Esophagus (tissue), 2 donors: ENCODE data around the gene STX10. TPM values are rescaled to one million over a fixed set of nuclear protein-coding genes. Genes with fewer than 3 reads are reported as not detected.
"Not testable (repeated sequence)": the region's sequence is repeated elsewhere in the genome, so short reads cannot be mapped to it uniquely, and the experiment has no call there.

Experiments used
- H3K27ac ChIP-seq, 2 donors: one replicate each; pipeline ENCODE4 v1.5.1; 2013; ENCODE audit warnings: low read depth in 2 of 2, mild to moderate bottlenecking in 2 of 2, inconsistent platforms in 1 of 2, low read length in 1 of 2, moderate library complexity in 1 of 2
- H3K27me3 ChIP-seq, 2 donors: one replicate each; pipeline ENCODE4 v1.6.1; 2013; ENCODE audit warnings: low read length in 2 of 2, control low read depth in 1 of 2, mild to moderate bottlenecking in 1 of 2; ENCODE audit not compliant: insufficient read depth in 2 of 2, control insufficient read depth in 1 of 2
- H3K36me3 ChIP-seq, 2 donors: one replicate each; pipeline ENCODE4 v1.6.1; 2013; ENCODE audit warnings: low read length in 1 of 2; ENCODE audit not compliant: control insufficient read depth in 2 of 2, insufficient read depth in 2 of 2
- H3K4me1 ChIP-seq, 2 donors: one replicate each; pipeline ENCODE4 v1.6.1; 2013; ENCODE audit warnings: low read length in 1 of 2; ENCODE audit not compliant: control insufficient read depth in 2 of 2, insufficient read depth in 2 of 2
- H3K4me3 ChIP-seq, 2 donors: one replicate each; pipeline ENCODE4 v1.5.1; 2013; ENCODE audit warnings: low read length in 2 of 2, mild to moderate bottlenecking in 2 of 2, low read depth in 1 of 2, moderate library complexity in 1 of 2
- H3K9me3 ChIP-seq, 2 donors: one replicate each; pipeline ENCODE4 v1.6.1; 2013; ENCODE audit warnings: mild to moderate bottlenecking in 2 of 2, low read depth in 1 of 2, low read length in 1 of 2, moderate library complexity in 1 of 2; ENCODE audit not compliant: control insufficient read depth in 2 of 2, insufficient read depth in 1 of 2
- WGBS, 2 donors: extraction: QIAGEN DNeasy Blood & Tissue Kit; methylation state at CpG; one replicate each; pipeline ENCODE4 v1.1.7; 2013; 5-methylcytosine and 5-hydroxymethylcytosine counted together
- polyA plus RNA-seq, 2 donors: library from polyadenylated mRNA; stranded (reverse); fragments of 200-250 nt; gene quantifications; one replicate each; pipeline ENCODE4 v1.2.3, GENCODE V29; 2013
- donor health status: healthy with polysubstance abuse.
- donor health status: Bipolar disorder and iron deficiency.

STX10 gene
- polyA plus RNA-seq, 2 donors: 75.1 to 76.0 TPM

DNA sequence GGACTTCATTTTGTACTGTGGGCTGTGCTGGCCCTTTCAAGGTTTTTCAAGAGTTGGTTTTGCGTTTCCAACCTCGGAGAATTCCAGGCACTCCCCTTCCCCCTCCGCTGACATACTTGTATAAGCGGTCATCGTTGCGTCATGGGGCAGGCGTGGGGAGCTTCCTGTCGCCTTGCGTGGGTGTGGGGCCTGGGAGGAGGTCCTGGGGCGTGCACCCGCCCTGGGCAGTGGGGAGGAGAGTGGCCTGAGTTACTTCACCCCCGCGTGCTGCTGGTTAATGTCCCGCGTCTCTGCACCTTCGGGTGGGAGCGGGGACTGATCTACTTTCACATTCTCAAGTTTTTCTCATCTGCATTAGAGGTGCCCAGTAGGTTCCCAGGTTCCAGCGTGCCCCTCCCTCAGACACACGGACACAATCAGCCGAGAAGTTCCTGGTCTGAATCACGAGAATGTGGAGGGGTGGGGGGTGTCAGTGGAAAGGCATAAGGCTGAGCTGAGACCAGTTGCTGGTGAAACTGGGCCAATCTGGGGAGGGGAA lies 4.1 kb upstream of the STX10 start:
- Histone ChIP-seq H3K9me3 (no peaks in the 10 kb centered on the region), H3K36me3 (no peaks in the 10 kb centered on the region), H3K27ac (peak overlapping the region; percentile 97 to 99), H3K4me1 (peaks cover 0 to 2% of the 10 kb centered on the region in 2 donors), H3K27me3 (no peaks in the 10 kb centered on the region), H3K4me3 (peak overlapping the region; percentile 91 to 98)
- WGBS, 2 donors: 0% methylated on average over 21 of the region's 21 CpGs

DNA sequence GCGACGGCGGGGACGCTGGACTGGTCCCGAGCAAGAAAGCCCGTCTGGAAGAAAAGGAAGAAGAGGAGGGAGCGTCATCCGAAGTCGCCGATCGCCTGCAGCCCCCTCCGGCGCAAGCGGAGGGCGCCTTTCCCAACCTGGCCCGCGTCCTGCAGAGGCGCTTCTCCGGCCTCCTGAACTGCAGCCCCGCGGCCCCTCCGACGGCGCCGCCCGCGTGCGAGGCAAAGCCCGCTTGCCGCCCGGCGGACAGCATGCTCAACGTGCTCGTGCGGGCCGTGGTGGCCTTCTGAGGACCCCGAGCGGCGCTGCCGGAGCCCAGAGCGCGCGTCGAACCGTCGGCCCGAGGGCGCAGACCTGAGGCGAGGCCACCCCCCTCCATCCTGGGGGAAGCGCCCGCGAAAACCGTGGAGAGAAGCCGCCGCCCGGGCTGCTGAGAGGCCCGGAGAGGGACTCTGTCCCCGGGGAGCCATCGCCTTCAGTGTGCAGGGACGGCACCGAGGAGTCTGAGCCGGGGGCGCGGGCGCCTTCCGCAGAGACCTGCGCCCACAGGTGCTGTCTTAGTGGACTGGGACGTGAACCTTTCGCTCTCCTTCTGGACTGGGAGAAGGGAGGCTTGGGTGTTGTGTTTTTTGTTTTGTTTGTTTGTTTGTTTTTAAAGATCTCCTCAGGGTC lies 3.5 kb upstream of the STX10 start:
- Histone ChIP-seq H3K27ac (peak overlapping the region; percentile 97 to 99), H3K4me3 (peak overlapping the region; percentile 91 to 98), H3K36me3 (no peaks in the 10 kb centered on the region), H3K4me1 (peaks cover 0 to 4% of the 10 kb centered on the region in 2 donors), H3K27me3 (no peaks in the 10 kb centered on the region), H3K9me3 (no peaks in the 10 kb centered on the region)
- WGBS, 2 donors: 0 to 1% methylated on average over 57 to 69 of the region's 69 CpGs

DNA sequence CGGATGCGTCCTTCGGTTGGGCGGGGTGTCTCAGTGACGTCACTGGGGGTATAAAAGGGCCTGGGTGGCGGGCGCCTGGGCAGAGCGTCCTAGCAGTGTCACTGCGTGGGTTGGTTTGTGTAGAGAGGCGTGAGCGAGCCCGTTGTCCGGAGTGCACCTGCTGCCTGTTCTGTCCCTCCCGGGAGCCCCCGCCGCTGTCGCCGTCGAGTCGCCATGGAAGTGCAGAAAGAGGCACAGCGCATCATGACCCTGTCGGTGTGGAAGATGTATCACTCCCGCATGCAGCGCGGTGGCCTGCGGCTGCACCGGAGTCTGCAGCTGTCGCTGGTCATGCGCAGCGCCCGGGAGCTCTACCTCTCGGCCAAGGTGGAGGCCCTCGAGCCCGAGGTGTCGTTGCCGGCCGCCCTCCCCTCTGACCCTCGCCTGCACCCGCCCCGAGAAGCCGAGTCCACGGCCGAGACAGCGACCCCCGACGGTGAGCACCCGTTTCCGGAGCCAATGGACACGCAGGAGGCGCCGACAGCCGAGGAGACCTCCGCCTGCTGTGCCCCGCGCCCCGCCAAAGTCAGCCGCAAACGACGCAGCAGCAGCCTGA lies 2.9 kb upstream of the STX10 start:
- 0% methylated on average over 55 to 59 of the region's 59 CpGs for WGBS, 2 donors
- Histone ChIP-seq H3K36me3 (no peaks in the 10 kb centered on the region), H3K27me3 (no peaks in the 10 kb centered on the region), H3K4me1 (peaks cover 0 to 6% of the 10 kb centered on the region in 2 donors), H3K4me3 (peak overlapping the region; percentile 91 to 98), H3K27ac (peak overlapping the region; percentile 97 to 99), H3K9me3 (no peaks in the 10 kb centered on the region)

DNA sequence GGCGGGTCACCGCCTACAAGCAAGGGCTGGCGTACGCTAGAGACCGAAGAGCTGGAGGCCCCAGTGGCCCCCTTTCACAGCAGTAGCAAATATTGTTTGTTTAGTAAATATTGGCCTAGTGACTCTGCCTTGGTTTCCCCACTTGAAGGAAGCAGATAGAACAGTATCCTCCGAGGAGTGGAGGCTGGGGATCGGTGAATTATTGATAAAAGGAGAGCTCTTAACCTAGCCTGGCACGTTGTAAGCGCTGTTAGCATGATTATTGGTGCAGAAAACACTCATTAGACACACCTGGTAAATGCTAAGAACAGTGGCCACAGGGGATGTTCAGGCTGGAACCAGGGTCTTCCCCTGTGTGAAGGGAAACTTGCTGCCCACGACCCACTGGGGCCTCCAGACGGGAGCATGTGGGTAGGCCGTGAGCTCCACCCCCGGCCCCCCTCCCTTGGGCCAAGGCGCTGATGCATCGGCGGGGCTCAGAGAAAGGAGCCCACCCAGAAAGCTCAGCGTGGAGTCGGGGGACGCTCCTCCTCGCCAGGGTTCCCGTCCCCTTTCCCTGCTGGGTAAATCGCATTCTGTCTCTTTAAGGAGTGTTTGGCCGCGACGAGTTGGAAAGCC lies 2.3 kb upstream of the STX10 start:
- Histone ChIP-seq H3K4me1 (peaks cover 0 to 6% of the 10 kb centered on the region in 2 donors), H3K4me3 (peak overlapping the region; percentile 91 to 98), H3K27ac (peak overlapping the region; percentile 97 to 99), H3K27me3 (no peaks in the 10 kb centered on the region), H3K9me3 (no peaks in the 10 kb centered on the region), H3K36me3 (no peaks in the 10 kb centered on the region)
- WGBS, 2 donors: 0 to 1% methylated on average over 25 of the region's 25 CpGs

DNA sequence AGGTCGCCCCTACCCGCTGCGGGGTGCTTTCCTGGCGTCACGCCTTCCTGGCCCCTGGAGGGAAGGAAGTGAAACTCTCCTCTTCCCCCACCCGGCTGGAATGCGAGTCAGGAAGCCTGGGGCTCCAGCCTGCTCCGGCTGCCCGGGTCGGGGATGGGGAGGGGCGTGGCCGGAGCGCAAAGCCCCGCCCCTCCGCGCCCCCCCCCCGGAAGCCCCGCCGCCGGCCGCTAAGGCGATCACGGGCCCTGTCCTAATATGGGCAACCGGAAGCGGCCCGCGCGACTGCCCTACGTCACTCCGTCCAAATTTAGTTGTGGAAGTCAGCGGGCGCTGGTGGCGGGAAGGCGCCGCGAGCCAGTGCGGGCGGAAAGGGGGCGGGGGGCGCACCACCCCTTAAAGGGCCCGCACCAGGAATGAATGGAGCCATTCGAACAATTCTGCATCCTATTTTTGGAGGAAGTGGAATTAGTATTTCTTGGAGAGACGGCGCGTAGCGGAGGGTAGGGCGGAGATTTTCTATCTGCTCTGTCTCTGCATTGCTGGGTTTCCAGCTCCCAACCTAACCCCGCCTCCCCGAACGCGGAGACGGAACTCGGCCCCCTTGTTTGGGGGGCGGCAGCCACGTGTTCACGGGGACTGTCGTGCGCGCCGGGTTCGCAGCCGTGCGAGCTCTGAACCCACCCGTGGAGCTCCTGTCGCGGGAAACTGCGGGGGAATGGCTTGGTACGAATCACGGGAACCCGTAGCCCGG lies 1.6 kb upstream of the STX10 start:
- no peaks in the 10 kb centered on the region for H3K36me3 ChIP-seq
- peak overlapping the region; percentile 97 to 100 for H3K27ac ChIP-seq
- WGBS, 2 donors: 0% methylated on average over 65 to 71 of the region's 71 CpGs

DNA sequence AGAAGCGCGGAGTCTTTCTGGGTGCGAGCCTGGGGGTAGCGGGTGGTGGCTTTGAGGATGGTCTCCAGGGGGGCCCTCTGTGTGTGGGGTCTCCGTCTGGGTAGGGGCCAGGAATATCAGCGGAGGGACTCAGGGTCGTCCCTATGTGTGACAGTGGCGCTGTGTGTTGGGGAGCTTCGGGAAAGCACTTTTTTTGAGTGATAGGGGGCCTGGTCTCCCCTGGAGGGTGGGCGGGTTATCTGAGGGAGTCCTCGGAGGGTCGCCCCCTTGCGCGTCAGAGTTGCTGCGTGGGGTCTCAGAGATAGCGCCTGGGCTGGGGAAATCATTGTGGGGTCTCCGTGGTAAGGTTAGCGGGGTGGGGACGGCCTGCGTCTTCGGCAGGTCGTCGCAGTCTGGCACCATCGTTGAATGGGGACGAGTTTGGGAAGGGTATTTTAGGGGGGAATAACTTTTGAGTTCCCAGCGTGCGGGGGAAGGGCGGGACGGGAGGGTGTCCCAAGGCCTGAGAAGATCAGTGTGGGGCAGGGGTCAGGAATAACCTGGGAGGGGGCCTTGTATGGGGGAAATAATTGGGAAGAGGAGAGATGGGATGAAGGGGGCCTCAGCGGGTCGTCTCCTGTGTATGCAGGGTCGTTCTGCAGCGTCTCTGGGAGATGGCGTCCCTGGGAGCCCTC lies 893 bp upstream of the STX10 start:
- Histone ChIP-seq H3K4me1 (peaks cover 0 to 4% of the 10 kb centered on the region in 2 donors), H3K4me3 (peak overlapping the region; percentile 80 to 95), H3K9me3 (no peaks in the 10 kb centered on the region), H3K27ac (peak overlapping the region; percentile 97 to 100), H3K36me3 (no peaks in the 10 kb centered on the region), H3K27me3 (no peaks in the 10 kb centered on the region)
- WGBS, 2 donors: 0 to 1% methylated on average over 31 to 34 of the region's 34 CpGs

More for the DNA sequence above, 1.6 kb upstream of the STX10 start:
- Histone ChIP-seq H3K4me1 (peaks cover 0 to 6% of the 10 kb centered on the region in 2 donors), H3K4me3 (peak overlapping the region; percentile 95 to 98), H3K9me3 (no peaks in the 10 kb centered on the region), H3K27me3 (no peaks in the 10 kb centered on the region)

DNA sequence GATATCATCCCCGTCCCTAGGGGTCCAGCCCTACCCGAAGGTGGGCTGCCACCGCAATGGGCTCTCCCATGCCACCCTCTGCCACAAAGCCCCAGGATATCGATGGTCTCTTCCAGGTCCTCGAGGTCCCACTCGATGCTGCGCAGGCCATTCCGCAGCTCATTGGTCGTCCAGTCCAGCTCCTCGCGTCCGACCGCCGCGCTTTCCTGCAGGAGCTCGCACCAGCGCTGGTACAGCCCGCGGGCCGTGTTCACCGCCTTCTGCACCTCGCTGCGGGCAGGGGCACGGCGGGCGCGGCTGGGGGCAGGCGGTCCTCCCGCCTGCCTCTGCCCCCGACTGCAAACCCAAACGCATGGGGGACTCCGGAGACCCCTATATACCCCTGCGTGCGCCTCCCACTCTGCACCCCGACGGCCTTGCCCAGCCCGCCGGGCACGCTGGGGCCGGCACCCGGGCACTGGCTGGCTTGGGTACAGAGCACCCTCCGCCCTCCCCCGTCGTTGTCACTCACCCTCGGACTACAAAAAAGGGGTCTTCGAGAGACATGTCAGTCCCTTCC lies 468 bp downstream of the STX10 start:
- Histone ChIP-seq H3K9me3 (no peaks in the 10 kb centered on the region), H3K4me3 (peak overlapping the region; percentile 80 to 95), H3K27ac (peak overlapping the region; percentile 97 to 100), H3K36me3 (peaks cover 0 to 4% of the 10 kb centered on the region in 2 donors), H3K27me3 (no peaks in the 10 kb centered on the region), H3K4me1 (peaks cover 0 to 4% of the 10 kb centered on the region in 2 donors)
- WGBS, 2 donors: 0 to 1% methylated on average over 36 to 46 of the region's 46 CpGs

DNA sequence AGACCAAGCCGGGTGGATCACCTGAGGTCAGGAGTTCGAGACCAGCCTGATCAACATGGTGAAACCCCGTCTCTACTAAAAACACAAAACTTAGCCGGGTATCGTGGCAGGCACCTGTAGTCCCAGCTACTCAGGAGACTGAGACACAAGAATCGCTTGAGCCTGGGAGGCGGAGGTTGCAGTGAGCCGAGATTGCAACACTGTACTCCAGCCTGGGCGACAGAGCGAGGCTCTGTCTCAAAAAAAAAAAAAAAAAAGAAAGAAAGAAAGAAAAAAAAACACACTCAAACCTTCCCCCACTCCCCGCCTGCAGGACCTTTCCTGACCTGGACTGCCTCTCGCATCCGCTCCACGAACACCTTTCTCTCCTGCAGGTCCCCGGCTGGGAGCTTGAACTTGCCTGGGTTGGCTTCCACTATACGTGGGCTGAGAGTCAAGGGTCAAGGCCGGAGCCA lies 975 bp downstream of the STX10 start:
- peak overlapping the region in 1 of 2 donors; percentile 100 for H3K27ac ChIP-seq
- H3K4me1 ChIP-seq, H3K36me3 ChIP-seq, H3K27me3 ChIP-seq, H3K9me3 ChIP-seq: not testable (repeated sequence)
- peak overlapping the region; percentile 80 to 95 for H3K4me3 ChIP-seq
- 23 to 28% methylated on average over 17 of the region's 17 CpGs for WGBS, 2 donors
